DND-41 (cell line): ENCODE measurements around the gene ASF1A.

ENCODE experiments used
- ATAC-seq: fragments of 200-7000 bp; cut with Tn5 transposase; 3 replicates; pipeline ENCODE4 v1.9.1; 2021; ENCODE audit warnings: low read depth; ENCODE audit not compliant: insufficient read depth
- DNase-seq: peaks from one replicate; pipeline ENCODE4 v3.0.0-alpha.2; 2020
- H2AFZ ChIP-seq: 2 replicates; pipeline ENCODE4 v1.6.0; 2012; ENCODE audit warnings: low read depth, low read length
- H3K27ac ChIP-seq: 2 replicates; pipeline ENCODE4 v1.5.1; 2012; ENCODE audit warnings: low read length, inconsistent platforms
- H3K27me3 ChIP-seq: fragments of 200-600 bp; sonication (generic); 2 replicates; pipeline ENCODE4 v1.6.0; 2012; ENCODE audit warnings: low read length, mild to moderate bottlenecking, inconsistent platforms; ENCODE audit not compliant: insufficient read depth, poor library complexity
- H3K36me3 ChIP-seq: 2 replicates; pipeline ENCODE4 v1.5.1; 2012; ENCODE audit warnings: low read length, inconsistent platforms; ENCODE audit not compliant: insufficient read depth
- H3K4me1 ChIP-seq: 2 replicates; pipeline ENCODE4 v1.5.1; 2012; ENCODE audit warnings: mild to moderate bottlenecking, low read length; ENCODE audit not compliant: insufficient read depth
- H3K4me2 ChIP-seq: 2 replicates; pipeline ENCODE4 v1.6.0; 2012; ENCODE audit warnings: mild to moderate bottlenecking, moderate library complexity, low read length, inconsistent platforms; ENCODE audit not compliant: insufficient read depth
- H3K4me3 ChIP-seq, 2 experiments: fragments of 200-600 bp in 1 of 2; shearing (Covaris generic) in 1 of 2; 2 replicates each; pipeline ENCODE4 v1.5.1; 2012 to 2016; ENCODE audit warnings: inconsistent platforms in 2 of 2, low read length in 2 of 2, mild to moderate bottlenecking in 2 of 2, low read depth in 1 of 2, moderate library complexity in 1 of 2
- H3K79me2 ChIP-seq: 2 replicates; pipeline ENCODE4 v1.6.0; 2012; ENCODE audit warnings: low read length, inconsistent platforms; ENCODE audit not compliant: insufficient read depth
- H3K9ac ChIP-seq: 2 replicates; pipeline ENCODE4 v1.6.0; 2012; ENCODE audit warnings: low read depth, mild to moderate bottlenecking, inconsistent platforms, low read length, moderate library complexity
- H3K9me3 ChIP-seq: 2 replicates; pipeline ENCODE4 v1.5.1; 2012; ENCODE audit warnings: low read length, moderate library complexity, mild to moderate bottlenecking, inconsistent platforms; ENCODE audit not compliant: insufficient read depth, severe bottlenecking
- H4K20me1 ChIP-seq: 2 replicates; pipeline ENCODE4 v1.6.0; 2012; ENCODE audit warnings: low read length; ENCODE audit not compliant: insufficient read depth
- EZH2 ChIP-seq: IDR thresholded peaks from 3 replicates; pipeline ENCODE4 v1.6.1; 2012; ENCODE audit warnings: borderline replicate concordance, low read depth, mild to moderate bottlenecking, moderate library complexity, low read length, inconsistent platforms; ENCODE audit not compliant: severe bottlenecking
- TF ChIP-seq, protein P1 (sequence below): IDR thresholded peaks from 2 replicates; pipeline ENCODE4 v1.5.1; 2012; ENCODE audit warnings: borderline replicate concordance, low read length, moderate library complexity, mild to moderate bottlenecking; ENCODE audit not compliant: poor library complexity, severe bottlenecking; ENCODE audit errors: extremely low read depth

Gene ASF1A

DNA sequence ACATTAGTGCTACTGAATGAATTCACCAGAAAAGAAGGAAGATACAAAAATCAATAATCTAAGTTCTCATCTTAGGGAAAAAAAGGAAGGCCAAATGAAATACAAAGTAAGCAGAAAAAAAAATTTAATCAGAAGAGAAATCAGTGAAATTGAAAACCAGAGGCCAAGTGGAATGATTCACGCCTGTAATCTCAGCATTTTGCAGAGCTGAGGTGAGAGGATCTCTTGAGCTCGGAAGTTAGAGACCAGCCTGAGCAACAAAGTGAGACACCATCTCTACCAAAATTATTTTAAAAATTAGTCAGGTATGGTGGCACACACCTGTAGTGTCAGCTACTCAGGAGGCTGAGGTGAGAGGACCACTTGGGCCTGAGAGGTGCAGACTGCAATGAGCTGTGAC is 21.2 kb upstream of the ASF1A start:
- H3K27me3 ChIP-seq = no peaks in the 10 kb centered on the region
- H3K4me2 ChIP-seq = no peak overlapping the region
- no peak overlapping the region for H3K9ac ChIP-seq
- no peaks in the 10 kb centered on the region for H3K4me1 ChIP-seq
- ATAC-seq = no peak
- H2AFZ ChIP-seq = no peak overlapping the region
- H4K20me1 ChIP-seq = no peaks in the 10 kb centered on the region
- H3K4me3 ChIP-seq = no peak overlapping the region
- H3K9me3 ChIP-seq = no peaks in the 10 kb centered on the region
- 0 out of 2 replicates have a peak, but pooled peaks cover 3% of the 10 kb centered on the region for H3K36me3 ChIP-seq
- no peak overlapping the region for H3K27ac ChIP-seq
- no peak for DNase-seq
- H3K79me2 ChIP-seq = peaks cover 8% of the 10 kb centered on the region; the same call in 1 of the 2 replicates
- TF ChIP-seq EZH2 = no peak
- TF ChIP-seq, protein P1, sequence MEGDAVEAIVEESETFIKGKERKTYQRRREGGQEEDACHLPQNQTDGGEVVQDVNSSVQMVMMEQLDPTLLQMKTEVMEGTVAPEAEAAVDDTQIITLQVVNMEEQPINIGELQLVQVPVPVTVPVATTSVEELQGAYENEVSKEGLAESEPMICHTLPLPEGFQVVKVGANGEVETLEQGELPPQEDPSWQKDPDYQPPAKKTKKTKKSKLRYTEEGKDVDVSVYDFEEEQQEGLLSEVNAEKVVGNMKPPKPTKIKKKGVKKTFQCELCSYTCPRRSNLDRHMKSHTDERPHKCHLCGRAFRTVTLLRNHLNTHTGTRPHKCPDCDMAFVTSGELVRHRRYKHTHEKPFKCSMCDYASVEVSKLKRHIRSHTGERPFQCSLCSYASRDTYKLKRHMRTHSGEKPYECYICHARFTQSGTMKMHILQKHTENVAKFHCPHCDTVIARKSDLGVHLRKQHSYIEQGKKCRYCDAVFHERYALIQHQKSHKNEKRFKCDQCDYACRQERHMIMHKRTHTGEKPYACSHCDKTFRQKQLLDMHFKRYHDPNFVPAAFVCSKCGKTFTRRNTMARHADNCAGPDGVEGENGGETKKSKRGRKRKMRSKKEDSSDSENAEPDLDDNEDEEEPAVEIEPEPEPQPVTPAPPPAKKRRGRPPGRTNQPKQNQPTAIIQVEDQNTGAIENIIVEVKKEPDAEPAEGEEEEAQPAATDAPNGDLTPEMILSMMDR = no peak

DNA sequence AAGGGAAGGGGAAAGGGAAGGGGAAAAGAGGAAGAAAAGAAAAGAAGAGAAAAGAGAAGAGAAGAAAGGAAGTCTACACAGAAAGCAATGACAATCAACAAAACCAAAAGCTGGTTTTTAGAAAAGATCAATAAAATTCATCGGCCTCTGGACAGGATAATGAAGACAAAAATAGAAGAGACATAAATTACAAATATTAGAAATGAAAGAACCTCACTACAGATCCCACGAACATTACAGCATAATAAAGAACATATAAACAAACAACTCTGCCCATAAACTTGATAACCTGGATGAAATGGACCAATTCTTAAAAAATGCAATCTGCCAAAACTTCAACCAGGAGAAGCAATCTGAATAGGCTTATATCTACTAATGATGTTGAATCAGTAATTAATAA is 20.7 kb upstream of the ASF1A start:
- Histone ChIP-seq H3K4me1 (no peaks in the 10 kb centered on the region), H3K4me2 (no peak overlapping the region), H3K79me2 (peaks cover 8% of the 10 kb centered on the region; the same call in 1 of the 2 replicates), H3K27me3 (no peaks in the 10 kb centered on the region), H3K9me3 (no peaks in the 10 kb centered on the region), H3K36me3 (0 out of 2 replicates have a peak, but pooled peaks cover 3% of the 10 kb centered on the region), H2AFZ (no peak overlapping the region), H3K4me3 (no peak overlapping the region), H3K27ac (no peak overlapping the region), H3K9ac (no peak overlapping the region), H4K20me1 (no peaks in the 10 kb centered on the region)
- DNase-seq = no peak
- no peak for ATAC-seq
- TF ChIP-seq, protein P1 = no peak
- no peak for TF ChIP-seq EZH2

DNA sequence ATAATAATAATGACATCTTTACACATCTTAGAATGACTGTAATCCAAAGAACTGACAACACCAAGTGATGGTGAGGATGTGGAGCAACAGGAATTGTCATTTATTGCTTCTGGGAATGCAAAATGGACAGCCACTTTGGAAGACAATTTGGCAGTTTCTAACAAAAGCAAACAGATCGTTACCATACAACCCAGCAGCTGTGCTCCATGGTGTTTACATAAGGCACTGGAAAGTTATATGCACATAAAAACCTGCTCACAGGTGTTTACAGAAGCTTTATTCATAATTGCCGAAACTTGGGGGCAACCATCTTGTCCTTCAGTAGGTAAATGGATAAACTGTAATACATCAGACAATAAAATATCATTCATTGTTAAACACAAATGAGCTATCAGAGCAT is 18.3 kb upstream of the ASF1A start:
- no peaks in the 10 kb centered on the region for H3K9me3 ChIP-seq
- H3K4me1 ChIP-seq = no peaks in the 10 kb centered on the region
- ATAC-seq = no peak
- H3K27me3 ChIP-seq = no peaks in the 10 kb centered on the region
- 0 out of 2 replicates have a peak, but pooled peaks cover 3% of the 10 kb centered on the region for H3K36me3 ChIP-seq
- H3K4me2 ChIP-seq = no peak overlapping the region
- H3K79me2 ChIP-seq = peaks cover 3% of the 10 kb centered on the region; the same call in 1 of the 2 replicates
- H2AFZ ChIP-seq = no peak overlapping the region
- no peak for DNase-seq
- H3K9ac ChIP-seq = no peak overlapping the region
- H4K20me1 ChIP-seq = no peaks in the 10 kb centered on the region
- no peak for TF ChIP-seq EZH2
- TF ChIP-seq, protein P1 = no peak
- no peak overlapping the region for H3K4me3 ChIP-seq
- no peak overlapping the region for H3K27ac ChIP-seq

DNA sequence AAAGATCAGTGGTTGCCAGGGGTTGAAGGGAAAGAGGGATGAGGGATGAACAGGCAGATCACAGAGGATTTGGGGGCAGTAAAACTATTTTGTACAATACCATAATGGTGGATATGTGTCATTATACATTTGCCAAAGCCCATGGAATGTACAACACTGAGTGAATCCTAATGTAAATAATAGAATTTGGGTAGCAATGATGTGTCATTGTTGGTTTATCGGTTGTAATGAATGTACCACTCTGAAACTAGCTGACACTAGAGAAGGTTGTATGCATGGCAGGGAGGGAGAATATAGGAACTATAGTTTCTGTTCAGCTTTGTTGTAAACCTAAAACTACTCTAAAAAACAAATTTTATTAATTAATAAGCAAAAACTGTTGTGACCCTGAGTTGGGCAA is 17.8 kb upstream of the ASF1A start:
- Histone ChIP-seq H3K27ac (no peak overlapping the region), H2AFZ (no peak overlapping the region), H3K9me3 (no peaks in the 10 kb centered on the region), H3K4me1 (no peaks in the 10 kb centered on the region), H3K36me3 (0 out of 2 replicates have a peak, but pooled peaks cover 3% of the 10 kb centered on the region), H3K4me3 (no peak overlapping the region), H3K4me2 (no peak overlapping the region), H3K27me3 (no peaks in the 10 kb centered on the region), H3K9ac (no peak overlapping the region), H4K20me1 (no peaks in the 10 kb centered on the region), H3K79me2 (peaks cover 3% of the 10 kb centered on the region; the same call in 1 of the 2 replicates)
- DNase-seq = no peak
- no peak for ATAC-seq
- TF ChIP-seq, protein P1 = no peak
- TF ChIP-seq EZH2 = no peak
